ENCODE results near the gene STAG3.
"Not testable (repeated sequence)": the region's sequence is repeated elsewhere in the genome, so short reads cannot be mapped to it uniquely, and the experiment has no call there.

The STAG3 gene

DNA sequence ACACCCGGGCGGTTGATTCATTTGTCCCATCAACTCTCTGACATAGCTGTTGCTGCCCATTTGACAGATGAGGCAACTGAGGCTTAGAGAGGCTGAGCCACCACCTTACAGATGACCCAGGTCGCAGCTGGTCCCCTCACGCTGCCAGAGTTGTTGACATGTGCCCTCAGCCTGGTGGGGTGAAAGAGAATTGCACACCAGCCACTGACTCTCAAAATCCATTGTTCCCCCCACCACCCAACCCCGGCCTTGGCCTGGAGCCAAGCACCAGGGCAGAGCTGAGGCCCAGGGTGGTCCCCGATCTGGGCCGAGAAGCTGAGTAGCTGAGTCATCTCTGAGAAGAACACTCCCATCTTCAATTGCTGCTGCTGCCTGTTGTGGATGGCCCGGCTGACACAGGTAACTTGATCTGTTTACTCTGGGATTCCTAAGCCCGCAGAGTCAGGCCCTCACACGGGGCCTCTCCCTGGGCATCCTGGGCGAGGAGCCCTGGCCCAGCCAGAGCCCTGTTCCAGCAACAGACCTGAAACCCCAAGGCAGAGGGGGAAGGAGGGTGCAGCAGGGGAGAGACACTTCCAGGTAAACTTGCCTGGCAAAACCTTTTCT, 69.5 kb downstream of the STAG3 start:
- DNase-seq (ENCODE audit: extremely low read depth, insufficient read length): no peak
- H3K27me3 ChIP-seq (replicated peaks; ENCODE audit: control insufficient read depth, insufficient read depth, low read length): no peaks in the 10 kb centered on the region
- H3K36me3 ChIP-seq (ENCODE audit: control insufficient read depth, insufficient read depth, low read length): no peaks in the 10 kb centered on the region
- TF ChIP-seq, protein P1, sequence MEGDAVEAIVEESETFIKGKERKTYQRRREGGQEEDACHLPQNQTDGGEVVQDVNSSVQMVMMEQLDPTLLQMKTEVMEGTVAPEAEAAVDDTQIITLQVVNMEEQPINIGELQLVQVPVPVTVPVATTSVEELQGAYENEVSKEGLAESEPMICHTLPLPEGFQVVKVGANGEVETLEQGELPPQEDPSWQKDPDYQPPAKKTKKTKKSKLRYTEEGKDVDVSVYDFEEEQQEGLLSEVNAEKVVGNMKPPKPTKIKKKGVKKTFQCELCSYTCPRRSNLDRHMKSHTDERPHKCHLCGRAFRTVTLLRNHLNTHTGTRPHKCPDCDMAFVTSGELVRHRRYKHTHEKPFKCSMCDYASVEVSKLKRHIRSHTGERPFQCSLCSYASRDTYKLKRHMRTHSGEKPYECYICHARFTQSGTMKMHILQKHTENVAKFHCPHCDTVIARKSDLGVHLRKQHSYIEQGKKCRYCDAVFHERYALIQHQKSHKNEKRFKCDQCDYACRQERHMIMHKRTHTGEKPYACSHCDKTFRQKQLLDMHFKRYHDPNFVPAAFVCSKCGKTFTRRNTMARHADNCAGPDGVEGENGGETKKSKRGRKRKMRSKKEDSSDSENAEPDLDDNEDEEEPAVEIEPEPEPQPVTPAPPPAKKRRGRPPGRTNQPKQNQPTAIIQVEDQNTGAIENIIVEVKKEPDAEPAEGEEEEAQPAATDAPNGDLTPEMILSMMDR (IDR thresholded peaks at IDR 0.05; ENCODE audit: insufficient read depth, low read length, poor library complexity, severe bottlenecking): no peak
- no peak overlapping the region for H3K4me3 ChIP-seq (replicated peaks; ENCODE audit: low read depth, low read length)

DNA sequence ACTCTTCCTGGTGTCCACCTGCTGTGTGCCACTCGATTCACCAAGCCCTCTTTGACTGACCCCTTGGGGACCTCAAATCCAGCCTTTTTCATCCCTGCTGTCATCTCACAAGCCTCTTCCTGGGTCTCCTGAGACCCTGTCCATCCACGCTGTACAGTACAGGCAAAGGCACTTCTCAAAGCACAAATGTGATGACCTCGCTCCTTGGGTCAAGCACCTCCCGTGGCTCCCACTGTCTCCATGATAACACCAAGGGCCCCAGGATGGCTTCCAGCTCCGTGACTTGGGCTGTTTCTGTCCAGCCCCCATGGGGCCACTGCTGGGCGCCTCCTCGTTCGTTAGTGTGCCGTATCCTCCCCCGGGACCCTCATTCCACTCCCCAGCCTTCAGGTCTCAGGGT, 70.8 kb downstream of the STAG3 start:
- no peak overlapping the region for H3K4me3 ChIP-seq (replicated peaks; ENCODE audit: low read depth, low read length)
- H3K27me3 ChIP-seq (replicated peaks; ENCODE audit: control insufficient read depth, insufficient read depth, low read length): no peaks in the 10 kb centered on the region
- no peak for DNase-seq (ENCODE audit: extremely low read depth, insufficient read length)
- TF ChIP-seq, protein P1 (IDR thresholded peaks at IDR 0.05; ENCODE audit: insufficient read depth, low read length, poor library complexity, severe bottlenecking): no peak
- H3K36me3 ChIP-seq (ENCODE audit: control insufficient read depth, insufficient read depth, low read length): no peaks in the 10 kb centered on the region

DNA sequence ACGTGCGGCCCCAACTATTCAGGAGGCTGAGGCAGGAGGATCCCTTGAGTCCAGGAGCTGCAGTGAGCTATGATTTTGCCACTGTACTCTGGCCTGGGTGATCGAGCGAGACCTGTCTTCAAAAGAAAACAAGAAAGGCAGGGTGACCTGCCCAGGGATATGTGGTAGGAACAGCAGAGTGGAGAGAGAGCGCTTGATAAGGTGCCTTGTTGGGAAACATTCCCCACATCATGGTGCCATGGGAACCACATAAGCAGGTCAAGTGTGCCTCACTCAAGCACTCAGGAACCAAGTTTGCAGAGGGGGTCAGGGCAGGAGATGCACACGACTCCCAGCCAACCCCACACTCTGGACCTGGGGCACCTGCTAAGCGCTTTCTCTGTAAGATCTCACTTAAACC, 79.3 kb downstream of the STAG3 start:
- TF ChIP-seq, protein P1 (IDR thresholded peaks at IDR 0.05; ENCODE audit: insufficient read depth, low read length, poor library complexity, severe bottlenecking): no peak
- Histone ChIP-seq H3K36me3 (ENCODE audit: control insufficient read depth, insufficient read depth, low read length) (no peaks in the 10 kb centered on the region), H3K4me3 (replicated peaks; ENCODE audit: low read depth, low read length) (no peak overlapping the region), H3K27me3 (replicated peaks; ENCODE audit: control insufficient read depth, insufficient read depth, low read length) (no peaks in the 10 kb centered on the region)
- no peak for DNase-seq (ENCODE audit: extremely low read depth, insufficient read length)

DNA sequence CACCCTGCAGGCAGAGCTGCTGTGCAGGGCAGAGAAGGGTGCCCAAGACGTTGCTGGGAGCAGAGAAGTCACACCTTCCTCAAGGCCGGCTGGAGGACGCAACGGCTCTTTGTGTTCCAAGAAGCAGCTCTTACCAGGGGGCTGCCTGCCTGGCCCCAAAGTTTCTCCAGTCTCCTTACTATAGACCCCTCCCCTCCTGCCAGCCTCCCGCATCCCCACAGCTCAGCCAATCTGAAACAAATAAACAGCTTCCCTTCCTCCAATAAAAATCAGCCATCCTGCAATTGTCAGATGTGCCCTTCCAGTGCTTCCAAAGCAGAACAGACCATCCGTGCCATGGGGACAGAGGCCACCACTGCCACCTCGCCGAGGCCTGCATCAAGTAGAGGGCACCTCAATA, 82.3 kb downstream of the STAG3 start:
- not testable (repeated sequence) for DNase-seq (ENCODE audit: extremely low read depth, insufficient read length); H3K27me3 ChIP-seq (replicated peaks; ENCODE audit: control insufficient read depth, insufficient read depth, low read length); H3K4me3 ChIP-seq (replicated peaks; ENCODE audit: low read depth, low read length)

DNA sequence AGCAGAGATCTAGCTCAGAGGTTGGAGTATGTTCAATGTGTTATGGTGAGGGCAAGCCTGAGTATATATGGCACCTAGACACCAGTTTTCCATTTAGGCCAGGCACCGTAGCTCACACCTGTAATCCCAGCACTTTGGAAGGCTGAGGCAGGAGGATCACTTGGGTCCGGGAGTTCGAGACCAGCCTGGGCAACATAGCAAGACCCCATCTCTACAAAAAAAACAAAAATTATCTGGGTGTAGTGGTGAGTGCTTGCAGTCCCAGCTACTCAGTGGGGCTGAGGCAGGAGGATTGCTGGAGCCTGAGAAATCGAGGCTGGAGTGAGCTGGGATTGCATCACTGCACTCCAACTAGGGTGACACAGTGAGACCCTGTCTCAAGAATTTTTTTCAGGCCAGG, 85.2 kb downstream of the STAG3 start:
- not testable (repeated sequence) for H3K4me3 ChIP-seq (replicated peaks; ENCODE audit: low read depth, low read length); H3K36me3 ChIP-seq (ENCODE audit: control insufficient read depth, insufficient read depth, low read length); DNase-seq (ENCODE audit: extremely low read depth, insufficient read length); H3K27me3 ChIP-seq (replicated peaks; ENCODE audit: control insufficient read depth, insufficient read depth, low read length)

More for the DNA sequence above, 82.3 kb downstream of the STAG3 start:
- not testable (repeated sequence) for H3K36me3 ChIP-seq (ENCODE audit: control insufficient read depth, insufficient read depth, low read length)

All from GM06990 (cell line).